Ascending aorta (tissue), 2 donors: ENCODE data around the gene GIGYF1. TPM values are rescaled to one million over a fixed set of nuclear protein-coding genes. Genes with fewer than 3 reads are reported as not detected.

Experiments used
- DNase-seq, 2 donors: peaks; one replicate each; pipeline ENCODE4 v3.0.0-alpha.2; 2019; ENCODE audit warnings: low spot score in 2 of 2
- H3K27ac ChIP-seq, 2 donors: fragments of 200-600 bp; sonication (generic); one replicate each; pipeline ENCODE4 v1.5.1; 2016 to 2017; ENCODE audit warnings: mild to moderate bottlenecking in 1 of 2
- H3K27me3 ChIP-seq: fragments of 200-600 bp; sonication (generic); one replicate; pipeline ENCODE4 v1.5.1; 2017
- H3K36me3 ChIP-seq, 2 donors: fragments of 200-600 bp; sonication (generic); one replicate each; pipeline ENCODE4 v1.5.1; 2016
- H3K4me1 ChIP-seq, 2 donors: fragments of 200-600 bp; sonication (generic); one replicate each; pipeline ENCODE4 v1.5.1; 2016 to 2017; ENCODE audit warnings: mild to moderate bottlenecking in 1 of 2
- H3K4me3 ChIP-seq, 2 donors: fragments of 200-600 bp; sonication (generic); one replicate each; pipeline ENCODE4 v1.5.1; 2016 to 2017; ENCODE audit warnings: mild to moderate bottlenecking in 1 of 2
- H3K9me3 ChIP-seq, 2 donors: fragments of 200-600 bp; sonication (generic); one replicate each; pipeline ENCODE4 v1.5.1; 2016
- intact Hi-C: fragments of 100-400 bp; cut with DNase I; formaldehyde crosslinking; loops from one replicate; pipeline ENCODE4 v1.15.1; 2023
- total RNA-seq: library from RNA; depleted of rRNA; stranded (reverse); fragments of >200 nt; gene quantifications from one replicate; pipeline ENCODE4 v1.1.0, GENCODE V29; 2016
- TF ChIP-seq, protein P1 (sequence below), 3 experiments: fragments of 200-600 bp in 2 of 3; fragments of 450-650 bp in 1 of 3; sonication (generic) in 2 of 3; IDR thresholded peaks; one replicate each; pipeline ENCODE4 v1.5.1; 2016 to 2019; ENCODE audit warnings: antibody characterized with exemption in 3 of 3, mild to moderate bottlenecking in 1 of 3, moderate library complexity in 1 of 3

Gene GIGYF1
- total RNA-seq, 1 donor from 2014 or later, result 31.1 TPM

DNA sequence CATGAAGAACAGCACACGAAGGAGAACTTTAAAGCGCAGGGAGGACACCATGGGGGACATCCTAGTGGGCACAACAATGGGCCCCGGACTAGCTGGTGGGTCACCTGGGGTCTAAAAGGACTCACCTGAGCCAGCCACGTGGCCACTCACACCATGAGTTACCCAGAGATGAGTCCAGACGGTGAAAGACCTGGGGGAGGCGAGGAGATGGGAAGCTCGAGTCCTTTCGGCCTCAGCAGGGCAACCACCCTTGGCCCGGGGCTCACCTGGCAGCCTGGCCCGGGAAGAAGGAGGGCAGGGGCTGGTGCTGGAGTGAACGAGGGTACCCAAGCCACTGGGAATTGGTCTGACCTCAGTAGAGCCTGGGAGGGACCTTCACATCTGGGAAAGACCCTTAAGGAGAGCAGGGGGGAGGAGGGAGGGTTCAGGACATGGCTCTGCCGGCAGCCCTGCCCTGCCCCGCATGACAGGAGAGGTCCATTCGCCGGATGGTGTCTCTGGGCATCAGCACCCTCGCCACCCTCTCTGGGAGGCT lies 5.7 kb downstream of the GIGYF1 start:
- H3K4me1 ChIP-seq, result peaks cover 10 to 26% of the 10 kb centered on the region in 2 donors

DNA sequence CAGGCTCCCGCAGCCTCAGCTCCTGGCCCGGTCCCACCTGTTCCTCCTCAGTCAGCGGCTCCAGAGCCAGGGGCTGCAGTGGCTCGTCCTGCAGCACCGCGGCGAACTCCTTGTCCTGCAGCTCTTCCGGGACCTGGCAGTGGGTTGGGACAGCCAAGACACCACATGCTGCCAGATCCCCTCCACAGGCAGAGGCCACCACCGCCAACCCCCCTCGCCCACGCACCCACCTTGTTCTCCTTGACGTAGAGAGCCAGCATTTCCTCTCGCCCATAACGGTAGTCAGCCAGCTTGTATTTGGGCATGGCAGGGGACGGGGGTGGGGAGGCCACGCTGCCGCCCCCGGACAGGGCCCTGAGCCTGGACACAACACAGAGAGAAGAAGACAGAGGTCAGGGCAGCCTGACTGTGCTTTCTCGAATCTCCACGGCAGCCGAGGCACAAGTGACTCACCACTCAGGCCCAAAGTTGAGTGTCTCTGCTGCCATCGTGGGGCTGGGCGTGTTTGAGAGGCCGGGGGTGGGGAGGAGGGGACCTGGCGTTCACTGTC lies 6.2 kb downstream of the GIGYF1 start:
- intact Hi-C loops, result no loop called here
- DNase-seq, result no peak
- Histone ChIP-seq H3K27me3 (no peaks in the 10 kb centered on the region), H3K4me1 (peaks cover 10 to 24% of the 10 kb centered on the region in 2 donors), H3K9me3 (no peaks in the 10 kb centered on the region), H3K4me3 (no peak overlapping the region), H3K27ac (no peak overlapping the region), H3K36me3 (peaks cover 62 to 63% of the 10 kb centered on the region in 2 donors)
- TF ChIP-seq, protein P1, sequence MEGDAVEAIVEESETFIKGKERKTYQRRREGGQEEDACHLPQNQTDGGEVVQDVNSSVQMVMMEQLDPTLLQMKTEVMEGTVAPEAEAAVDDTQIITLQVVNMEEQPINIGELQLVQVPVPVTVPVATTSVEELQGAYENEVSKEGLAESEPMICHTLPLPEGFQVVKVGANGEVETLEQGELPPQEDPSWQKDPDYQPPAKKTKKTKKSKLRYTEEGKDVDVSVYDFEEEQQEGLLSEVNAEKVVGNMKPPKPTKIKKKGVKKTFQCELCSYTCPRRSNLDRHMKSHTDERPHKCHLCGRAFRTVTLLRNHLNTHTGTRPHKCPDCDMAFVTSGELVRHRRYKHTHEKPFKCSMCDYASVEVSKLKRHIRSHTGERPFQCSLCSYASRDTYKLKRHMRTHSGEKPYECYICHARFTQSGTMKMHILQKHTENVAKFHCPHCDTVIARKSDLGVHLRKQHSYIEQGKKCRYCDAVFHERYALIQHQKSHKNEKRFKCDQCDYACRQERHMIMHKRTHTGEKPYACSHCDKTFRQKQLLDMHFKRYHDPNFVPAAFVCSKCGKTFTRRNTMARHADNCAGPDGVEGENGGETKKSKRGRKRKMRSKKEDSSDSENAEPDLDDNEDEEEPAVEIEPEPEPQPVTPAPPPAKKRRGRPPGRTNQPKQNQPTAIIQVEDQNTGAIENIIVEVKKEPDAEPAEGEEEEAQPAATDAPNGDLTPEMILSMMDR (IDR thresholded peaks at IDR 0.05), result no peak

More for the DNA sequence above, 5.7 kb downstream of the GIGYF1 start:
- intact Hi-C loops, result no loop called here
- no peak for DNase-seq
- Histone ChIP-seq H3K27me3 (no peaks in the 10 kb centered on the region), H3K9me3 (no peaks in the 10 kb centered on the region), H3K36me3 (peaks cover 56 to 57% of the 10 kb centered on the region in 2 donors), H3K4me3 (no peak overlapping the region), H3K27ac (no peak overlapping the region)
- TF ChIP-seq, protein P1 (IDR thresholded peaks at IDR 0.05), result no peak

DNA sequence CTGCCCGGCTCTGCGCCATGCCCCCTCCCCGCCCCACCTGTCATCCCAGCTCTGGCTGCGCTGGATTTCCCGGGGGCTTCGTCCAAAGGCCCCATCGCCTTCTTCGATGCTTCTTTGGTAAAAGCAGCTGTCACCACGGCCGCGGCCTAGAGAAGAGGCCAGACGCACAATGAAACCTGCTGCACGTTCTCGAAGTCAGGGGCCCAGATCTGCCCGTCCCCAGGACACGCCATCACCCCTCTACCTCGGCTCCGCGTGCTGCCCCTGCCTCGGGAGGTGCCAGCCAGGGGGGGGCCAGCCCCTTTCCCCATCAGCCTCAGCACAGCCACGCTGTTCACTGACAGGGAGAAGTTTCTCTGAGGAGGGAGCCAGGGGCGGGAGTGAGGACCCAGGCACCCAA lies 6.8 kb downstream of the GIGYF1 start:
- no peaks in the 10 kb centered on the region for H3K27me3 ChIP-seq
- no peak overlapping the region for H3K27ac ChIP-seq
- H3K4me1 ChIP-seq, result peaks cover 5 to 18% of the 10 kb centered on the region in 2 donors
- no peak overlapping the region for H3K4me3 ChIP-seq
- TF ChIP-seq, protein P1 (IDR thresholded peaks at IDR 0.05), result no peak
- intact Hi-C loops, result no loop called here
- no peaks in the 10 kb centered on the region for H3K9me3 ChIP-seq
- H3K36me3 ChIP-seq, result peaks cover 67 to 69% of the 10 kb centered on the region in 2 donors
- DNase-seq, result no peak

DNA sequence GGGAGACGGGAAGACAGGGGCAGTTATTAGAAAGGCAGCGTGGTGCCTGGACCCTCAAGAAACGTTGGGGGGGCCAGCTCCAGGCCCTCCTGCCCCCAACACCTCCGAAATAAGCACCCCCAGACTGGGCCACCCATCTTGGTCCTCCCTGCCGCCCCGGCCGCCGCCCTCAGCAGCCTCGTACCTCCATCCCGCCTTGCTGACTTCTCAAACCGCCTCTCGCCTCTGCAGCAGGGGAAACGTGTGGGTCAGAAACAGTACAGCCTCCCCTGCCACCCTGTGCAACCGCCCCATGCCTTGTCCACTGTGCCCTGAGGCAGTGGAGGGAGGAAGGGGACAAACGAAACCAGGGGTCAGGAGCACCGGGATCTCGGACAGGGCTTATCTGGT lies 7.2 kb downstream of the GIGYF1 start:
- no peak for DNase-seq
- Histone ChIP-seq H3K27ac (no peak overlapping the region), H3K4me3 (no peak overlapping the region), H3K9me3 (no peaks in the 10 kb centered on the region), H3K27me3 (no peaks in the 10 kb centered on the region), H3K36me3 (peaks cover 71 to 73% of the 10 kb centered on the region in 2 donors), H3K4me1 (peaks cover under 1 to 14% of the 10 kb centered on the region in 2 donors)
- intact Hi-C loops, result no loop called here
- TF ChIP-seq, protein P1 (IDR thresholded peaks at IDR 0.05), result no peak

DNA sequence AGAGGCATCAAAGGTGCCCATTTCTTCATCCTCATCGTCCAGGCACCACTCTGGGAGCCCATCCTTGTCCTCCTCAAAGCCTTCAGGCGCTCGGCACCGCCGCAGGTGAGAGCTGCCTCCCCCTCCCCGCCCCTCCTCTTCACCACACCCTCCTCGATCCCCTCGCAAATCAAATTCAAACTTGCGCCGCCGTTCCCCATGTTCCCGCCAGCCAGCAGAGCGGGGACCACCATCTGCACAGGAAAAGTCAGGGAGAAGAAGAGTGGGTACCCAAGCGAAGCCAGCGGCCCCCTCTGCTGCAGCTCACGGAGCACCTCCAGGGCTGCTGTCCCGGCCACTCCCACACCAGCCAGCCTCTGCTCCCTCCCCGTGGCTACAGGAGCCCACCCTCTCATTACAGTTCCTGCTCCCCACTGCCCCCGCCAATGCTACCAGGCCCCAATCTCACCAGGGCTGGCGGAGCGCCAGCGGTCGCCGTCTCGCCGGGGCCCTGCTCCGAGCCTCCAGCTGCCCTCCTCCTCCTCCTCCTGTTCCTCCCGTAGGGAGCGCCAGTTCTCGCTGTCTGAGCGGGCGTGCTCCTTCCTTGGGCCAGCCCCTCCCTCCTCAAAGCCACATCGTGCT lies 7.7 kb downstream of the GIGYF1 start:
- intact Hi-C loops, result no loop called here
- no peak overlapping the region for H3K27ac ChIP-seq

More for the DNA sequence above, 7.7 kb downstream of the GIGYF1 start:
- H3K9me3 ChIP-seq, result no peaks in the 10 kb centered on the region
- TF ChIP-seq, protein P1 (IDR thresholded peaks at IDR 0.05), result no peak
- peaks cover 0 to 10% of the 10 kb centered on the region in 2 donors for H3K4me1 ChIP-seq
- no peak overlapping the region for H3K4me3 ChIP-seq
- H3K27me3 ChIP-seq, result no peaks in the 10 kb centered on the region
- DNase-seq, result no peak
- H3K36me3 ChIP-seq, result peaks cover 76 to 78% of the 10 kb centered on the region in 2 donors
